Body of pancreas (tissue), 4 donors: ENCODE measurements around the gene HSPB7. TPM values are rescaled to one million over a fixed set of nuclear protein-coding genes. Genes with fewer than 3 reads are reported as not detected.
"Not testable (repeated sequence)": the region's sequence is repeated elsewhere in the genome, so short reads cannot be mapped to it uniquely, and the experiment has no call there.

ENCODE experiments used
- ATAC-seq: fragments of 150-250 bp; one replicate; pipeline ENCODE4 v1.9.1; 2016
- DNase-seq, 4 donors: peaks; one replicate each; pipeline ENCODE4 v3.0.0-alpha.2; 2019
- H3K27ac ChIP-seq, 4 donors: fragments of 200-600 bp; sonication (generic); 1 replicate in 3 of 4; 2 replicates in 1 of 4; pipeline versions ENCODE4 v1.5.1 to v1.6.1; 2016 to 2019; ENCODE audit warnings: mild to moderate bottlenecking in 1 of 4, mixed read lengths in 1 of 4, moderate library complexity in 1 of 4
- H3K27me3 ChIP-seq, 2 donors: fragments of 200-600 bp; sonication (generic); one replicate each; pipeline ENCODE4 v1.6.0; 2016; ENCODE audit warnings: mild to moderate bottlenecking in 1 of 2
- H3K36me3 ChIP-seq, 2 donors: fragments of 200-600 bp; sonication (generic); replicated peaks in 1 of 2; 2 replicates each; pipeline ENCODE4 v1.5.1; 2016; ENCODE audit warnings: low read depth in 2 of 2; ENCODE audit not compliant: insufficient read depth in 1 of 2
- H3K4me1 ChIP-seq: fragments of 200-600 bp; sonication (generic); one replicate; pipeline ENCODE4 v1.6.0; 2016
- H3K4me3 ChIP-seq, 2 donors: fragments of 200-600 bp; sonication (generic); 1 replicate in 1 of 2; 2 replicates in 1 of 2; pipeline ENCODE4 v1.5.1; 2016 to 2019
- H3K9me3 ChIP-seq, 3 donors: fragments of 200-600 bp; sonication (generic); 1 replicate in 2 of 3; 2 replicates in 1 of 3; pipeline ENCODE4 v1.5.1; 2016
- CTCF ChIP-seq, 7 experiments: fragments of 450-650 bp in 4 of 7; fragments of 200-600 bp in 3 of 7; sonication (generic) in 3 of 7; IDR thresholded peaks; one replicate each; pipeline ENCODE4 v1.5.1; 2016 to 2019; ENCODE audit warnings: antibody characterized with exemption in 7 of 7
- POLR2A ChIP-seq, 3 donors: fragments of 450-650 bp; IDR thresholded peaks; one replicate each; pipeline ENCODE4 v1.6.1; 2016; ENCODE audit warnings: antibody characterized with exemption in 3 of 3, mild to moderate bottlenecking in 2 of 3
- WGBS, 2 donors: methylation state at CpG; one replicate each; pipeline ENCODE4 v1.1.5; 2017; 5-methylcytosine and 5-hydroxymethylcytosine counted together
- intact Hi-C: fragments of 100-400 bp; cut with DNase I; formaldehyde crosslinking; loops from one replicate; pipeline ENCODE4 v1.15.1; 2023
- total RNA-seq, 2 donors: library from RNA; depleted of rRNA; stranded (reverse); fragments of >200 nt; gene quantifications; one replicate each; pipeline ENCODE4 v1.1.0, GENCODE V29; 2016

Gene HSPB7
- total RNA-seq, 2 donors from 2014 or later = 5.7 to 39.9 TPM

DNA sequence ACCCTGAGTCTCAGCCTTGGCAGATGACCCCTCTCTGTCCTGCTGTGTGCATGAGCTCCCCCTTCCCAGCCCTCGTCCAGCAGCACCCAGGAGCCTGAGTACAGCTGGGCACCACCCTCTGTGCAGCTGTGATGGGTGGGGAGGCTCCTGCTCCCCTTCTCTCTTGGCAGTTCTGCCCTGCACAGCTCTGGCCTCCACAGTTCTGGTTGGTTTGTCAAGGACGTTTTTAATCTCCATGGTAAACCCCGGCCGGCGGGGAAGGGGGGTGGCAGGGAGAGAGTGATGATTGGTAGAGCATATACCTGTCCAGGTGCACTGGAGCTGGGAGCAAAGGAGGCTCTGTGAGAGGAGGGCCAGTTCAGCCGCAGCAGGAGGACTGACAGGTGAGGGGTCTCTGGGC lies 3.8 kb upstream of the HSPB7 start, which contains the start of gene CLCNKA:
CLCNKA (plus strand) TSS at position 356 of the 400 bp plus-strand sequence. CDS start 584 bp downstream, outside the sequence.
- DNase-seq (peak; percentile 56 to 76 (median 74)), ATAC-seq (peak; percentile 67)
- intact Hi-C loops = no loop called here
- 5 to 15% methylated on average over 6 of the region's 6 CpGs for WGBS, 2 donors
- Histone ChIP-seq H3K27ac (peak within 1 kb of the TSS in 1 of 4 donors; percentile 8), H3K36me3 (no peaks in the 10 kb centered on the region), H3K27me3 (no peaks in the 10 kb centered on the region), H3K4me3 (no peak within 1 kb of the TSS), H3K9me3 (no peaks in the 10 kb centered on the region), H3K4me1 (peaks cover 39% of the 10 kb centered on the region)
- no peak for TF ChIP-seq POLR2A (IDR thresholded peaks at IDR 0.05)
- TF ChIP-seq CTCF (IDR thresholded peaks at IDR 0.05) = no peak

DNA sequence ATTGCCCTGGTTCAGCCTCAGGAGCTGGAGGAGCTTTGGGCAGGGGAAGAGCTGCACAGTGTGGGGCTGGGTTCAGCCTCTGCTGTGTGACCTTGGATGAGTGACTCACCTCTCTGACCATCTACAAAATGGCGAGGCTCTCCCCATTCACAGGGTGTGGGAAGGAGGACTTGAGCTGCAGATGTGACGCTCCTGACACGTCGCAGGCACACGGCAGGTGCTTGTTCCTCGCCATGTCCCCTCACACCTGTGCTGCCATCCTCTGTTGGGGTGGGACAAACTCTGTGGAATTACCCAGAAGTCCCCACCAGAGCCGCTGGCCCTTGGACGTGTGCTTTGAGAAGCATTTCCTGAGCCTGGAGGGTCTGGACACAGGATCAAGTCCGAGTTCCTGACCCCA lies 3.0 kb upstream of the HSPB7 start:
- H3K9me3 ChIP-seq, H3K27me3 ChIP-seq, intact Hi-C loops, ATAC-seq, DNase-seq, H3K4me3 ChIP-seq, H3K36me3 ChIP-seq: not testable (repeated sequence)
- 71 to 100% methylated on average over 1 to 8 of the region's 9 CpGs for WGBS, 2 donors
- H3K27ac ChIP-seq = peak overlapping the region in 1 of 4 donors; percentile 8
- H3K4me1 ChIP-seq = peaks cover 38% of the 10 kb centered on the region

GRCh38 chr1:16020325-16020724 lies 2.5 kb upstream of the HSPB7 start:
- intact Hi-C loops = no loop called here
- no peak overlapping the region for H3K27ac ChIP-seq
- no peak overlapping the region for H3K4me3 ChIP-seq
- DNase-seq (no peak), ATAC-seq (no peak)
- TF ChIP-seq POLR2A (IDR thresholded peaks at IDR 0.05) = no peak
- no peak for TF ChIP-seq CTCF (IDR thresholded peaks at IDR 0.05)
- no peaks in the 10 kb centered on the region for H3K9me3 ChIP-seq
- WGBS, 2 donors = 80 to 92% methylated on average over 2 to 5 of the region's 6 CpGs
- H3K36me3 ChIP-seq = no peaks in the 10 kb centered on the region
- H3K4me1 ChIP-seq = peaks cover 38% of the 10 kb centered on the region
- no peaks in the 10 kb centered on the region for H3K27me3 ChIP-seq

DNA sequence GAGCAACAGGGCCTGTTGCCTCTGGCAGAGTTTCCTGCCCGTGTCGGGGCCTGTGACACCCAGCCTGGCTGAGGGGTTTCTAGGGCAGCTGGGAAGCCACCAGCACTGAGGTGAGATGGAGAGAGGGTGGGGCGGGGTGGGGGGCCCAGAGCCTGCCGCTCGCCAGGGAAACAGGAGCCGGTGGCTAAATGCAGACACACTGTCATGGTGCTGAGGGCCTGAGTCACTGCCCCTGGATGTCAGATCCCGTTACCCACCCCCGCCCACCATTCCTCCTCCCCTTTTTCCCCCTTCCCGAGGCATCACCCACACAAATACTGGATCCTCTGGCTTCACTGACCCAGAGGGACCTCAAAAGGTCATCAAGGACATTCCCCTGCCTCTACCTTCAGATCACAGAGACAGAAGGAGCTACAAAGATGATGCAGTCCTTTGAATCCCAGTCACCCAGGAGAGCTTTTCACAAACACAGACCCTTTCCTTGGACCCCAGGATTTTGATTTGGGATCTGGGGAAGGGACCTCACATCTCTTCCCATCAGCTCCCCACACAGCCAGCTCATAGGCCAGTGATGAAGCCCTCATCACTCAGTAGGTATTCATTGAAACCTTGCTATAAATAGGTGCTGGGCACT lies 1.9 kb upstream of the HSPB7 start:
- intact Hi-C loops = no loop called here
- no peak for ATAC-seq
- TF ChIP-seq POLR2A (IDR thresholded peaks at IDR 0.05) = no peak
- TF ChIP-seq CTCF (IDR thresholded peaks at IDR 0.05) = no peak
- Histone ChIP-seq H3K36me3 (no peaks in the 10 kb centered on the region), H3K27me3 (no peaks in the 10 kb centered on the region), H3K27ac (no peak overlapping the region), H3K9me3 (no peaks in the 10 kb centered on the region), H3K4me3 (no peak overlapping the region), H3K4me1 (peaks cover 43% of the 10 kb centered on the region)
- WGBS, 2 donors = 77 to 100% methylated on average over 2 to 8 of the region's 9 CpGs
- no peak for DNase-seq

- WGBS, 2 donors = 81% methylated on average over 12 to 23 of the region's 23 CpGs
- no peaks in the 10 kb centered on the region for H3K27me3 ChIP-seq
- peaks cover 50% of the 10 kb centered on the region for H3K4me1 ChIP-seq
- no peaks in the 10 kb centered on the region for H3K9me3 ChIP-seq
- no peak overlapping the region for H3K4me3 ChIP-seq
- no peak for TF ChIP-seq CTCF (IDR thresholded peaks at IDR 0.05)
- no peak for TF ChIP-seq POLR2A (IDR thresholded peaks at IDR 0.05)
- DNase-seq (no peak), ATAC-seq (no peak)
- no peaks in the 10 kb centered on the region for H3K36me3 ChIP-seq
- H3K27ac ChIP-seq = peak overlapping the region in 2 of 4 donors; percentile 65 to 66
- intact Hi-C loops = no loop called here
These were observed 1.2 kb upstream of the HSPB7 start for GRCh38 chr1:16018749-16019643.
